GM21526 (cell line): Measurements from ENCODE around the gene MYLK.

Experiments used
- ATAC-seq: cut with Tn5 transposase; IDR thresholded peaks from one replicate; pipeline ENCODE4 v1.9.1; 2021; ENCODE audit warnings: moderate library complexity; ENCODE audit not compliant: unreplicated experiment, low FRiP score

Gene MYLK

GRCh38 chr3:123584284-123584987 is 299.7 kb downstream of the MYLK start:
- ATAC-seq, result peak; percentile 36

- ATAC-seq, result no peak
Measured at GRCh38 chr3:123583561-123583960, 300.6 kb downstream of the MYLK start.

GRCh38 chr3:123582315-123582714 is 301.8 kb downstream of the MYLK start:
- no peak for ATAC-seq

GRCh38 chr3:123576122-123576521 is 308.0 kb downstream of the MYLK start:
- ATAC-seq, result no peak

GRCh38 chr3:123571973-123572365 is 312.2 kb downstream of the MYLK start:
- no peak for ATAC-seq

GRCh38 chr3:123571264-123571972 is 312.7 kb downstream of the MYLK start:
- no peak for ATAC-seq

- ATAC-seq, result no peak
Measured at GRCh38 chr3:123568875-123569274, 315.3 kb downstream of the MYLK start.

GRCh38 chr3:123568034-123568433 is 316.1 kb downstream of the MYLK start:
- no peak for ATAC-seq

- no peak for ATAC-seq
Measured at GRCh38 chr3:123564056-123564455, 320.1 kb downstream of the MYLK start.

GRCh38 chr3:123562547-123562946 is 321.6 kb downstream of the MYLK start:
- ATAC-seq, result no peak

GRCh38 chr3:123561188-123561587 is 322.9 kb downstream of the MYLK start:
- no peak for ATAC-seq
